HG03342 (cell line): ENCODE results near the gene ELAVL2.

ENCODE experiments used
- ATAC-seq: cut with Tn5 transposase; IDR thresholded peaks from one replicate; pipeline ENCODE4 v1.9.1; 2021; ENCODE audit warnings: mild to moderate bottlenecking, moderate library complexity; ENCODE audit not compliant: unreplicated experiment

The ELAVL2 gene

DNA sequence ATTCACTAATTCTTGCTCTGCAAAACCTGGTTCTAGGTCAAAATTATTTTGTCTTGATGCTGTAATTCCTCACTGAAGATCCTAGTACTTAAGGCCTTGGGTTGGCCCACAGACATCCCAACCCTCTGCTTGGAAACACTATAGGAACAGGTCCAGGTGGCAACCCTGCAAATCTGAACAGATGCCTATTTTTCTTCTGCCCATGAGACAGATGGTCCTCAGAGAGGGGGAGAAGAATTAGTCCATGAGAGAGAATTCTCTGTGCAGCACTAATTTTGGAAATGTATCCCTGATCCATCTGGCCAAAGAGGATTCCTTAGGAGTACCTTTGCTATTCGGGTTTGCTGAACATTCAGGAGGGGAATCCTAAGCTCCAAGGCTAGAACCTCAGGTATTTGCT is 156.3 kb downstream of the ELAVL2 start:
- ATAC-seq = no peak

DNA sequence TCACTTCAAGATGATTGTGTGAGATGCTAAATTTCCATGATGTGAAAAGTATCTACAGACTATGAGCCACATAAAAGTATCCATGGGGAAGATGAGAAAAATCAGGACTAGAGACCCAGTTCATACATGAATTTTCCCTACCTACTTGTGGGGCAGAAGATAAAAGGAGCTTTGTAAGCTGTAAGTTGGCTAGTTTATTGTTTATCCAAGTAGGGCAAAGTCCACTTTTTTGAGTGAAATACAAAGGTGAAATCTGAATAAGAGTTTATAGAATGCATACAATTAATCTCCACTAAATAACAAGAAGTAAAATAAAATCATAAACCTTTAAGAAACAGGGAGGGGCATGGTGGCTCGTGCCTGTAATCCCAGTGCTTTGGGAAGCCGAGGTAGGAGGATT is 160.4 kb downstream of the ELAVL2 start:
- ATAC-seq = no peak

GRCh38 chr9:23665051-23665450 is 161.0 kb downstream of the ELAVL2 start:
- no peak for ATAC-seq

DNA sequence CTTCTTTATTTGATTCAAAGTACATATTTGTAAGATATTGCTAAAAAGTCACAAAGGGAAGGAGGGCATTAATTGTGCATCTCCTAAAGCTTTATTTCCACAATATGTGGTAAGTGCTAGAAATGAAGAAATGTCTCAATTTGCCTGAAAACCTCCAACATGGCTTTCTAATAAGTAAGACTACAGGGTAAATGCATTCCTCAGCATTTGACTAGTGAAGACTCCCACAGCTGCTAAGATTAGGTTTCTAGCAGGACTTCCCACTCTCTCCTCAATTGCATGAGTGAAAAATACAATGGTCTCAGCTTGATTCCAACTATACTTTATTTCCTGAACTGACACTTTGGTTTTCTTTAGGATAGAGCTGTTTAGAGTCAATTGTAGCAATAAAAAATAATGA is 162.1 kb downstream of the ELAVL2 start:
- no peak for ATAC-seq

DNA sequence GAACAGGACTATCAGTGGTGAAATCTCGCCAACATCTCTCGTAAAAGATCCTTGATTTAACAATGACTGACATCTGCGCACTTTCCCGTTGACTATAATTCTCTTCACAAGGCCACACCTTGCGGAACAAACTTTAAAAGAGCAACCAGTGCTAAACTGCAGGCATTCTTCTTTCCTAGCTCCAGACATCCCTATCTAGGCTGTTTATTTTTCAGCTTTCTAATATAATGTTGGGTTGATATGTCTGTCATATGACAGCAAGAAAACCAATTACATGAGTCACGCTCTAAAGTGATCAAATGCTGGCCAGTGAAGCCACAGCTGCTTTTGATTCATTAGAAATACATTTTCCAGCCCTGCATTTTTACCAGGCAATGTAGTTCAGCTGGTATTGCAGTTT is 162.5 kb downstream of the ELAVL2 start:
- no peak for ATAC-seq

DNA sequence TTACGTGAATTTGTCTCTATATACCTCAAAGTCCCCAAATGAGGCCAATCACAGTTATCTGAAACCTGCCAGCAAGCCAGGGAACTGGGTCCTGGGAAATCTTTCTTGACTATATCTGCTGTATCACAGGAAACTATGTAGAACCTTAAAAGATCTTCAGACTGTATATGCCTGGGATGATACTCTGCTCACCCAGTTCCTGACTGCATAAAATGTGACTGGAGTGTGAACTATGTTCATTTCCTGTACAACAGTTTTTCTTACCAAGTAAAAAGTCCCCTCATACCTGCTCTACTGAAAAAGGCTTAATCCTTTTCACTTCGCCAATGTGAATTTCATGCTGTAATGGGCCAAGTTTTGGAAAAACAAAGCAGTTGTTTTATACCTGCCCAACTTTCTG is 162.9 kb downstream of the ELAVL2 start:
- no peak for ATAC-seq

DNA sequence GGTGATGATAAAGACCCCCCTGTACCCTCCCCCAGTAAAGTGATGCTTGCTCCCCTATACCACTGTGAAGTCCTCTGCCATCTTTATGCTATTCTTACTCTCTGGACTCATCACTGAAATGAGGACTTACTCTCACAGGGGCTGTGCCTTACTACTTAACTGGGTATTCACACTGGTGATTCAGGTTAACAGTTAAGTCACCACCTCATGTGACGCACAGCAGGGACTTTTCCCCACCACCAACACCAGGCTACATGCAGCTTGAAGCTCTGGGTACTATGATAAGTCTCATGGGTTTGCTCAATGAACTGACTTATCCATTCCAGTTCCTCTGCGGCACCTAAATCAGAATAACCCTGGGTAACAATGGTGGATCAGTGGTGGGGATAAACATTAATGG is 163.7 kb downstream of the ELAVL2 start:
- no peak for ATAC-seq

GRCh38 chr9:23659346-23660006 is 166.6 kb downstream of the ELAVL2 start:
- no peak for ATAC-seq

- no peak for ATAC-seq
Observed at GRCh38 chr9:23658376-23659258, 167.4 kb downstream of the ELAVL2 start.

DNA sequence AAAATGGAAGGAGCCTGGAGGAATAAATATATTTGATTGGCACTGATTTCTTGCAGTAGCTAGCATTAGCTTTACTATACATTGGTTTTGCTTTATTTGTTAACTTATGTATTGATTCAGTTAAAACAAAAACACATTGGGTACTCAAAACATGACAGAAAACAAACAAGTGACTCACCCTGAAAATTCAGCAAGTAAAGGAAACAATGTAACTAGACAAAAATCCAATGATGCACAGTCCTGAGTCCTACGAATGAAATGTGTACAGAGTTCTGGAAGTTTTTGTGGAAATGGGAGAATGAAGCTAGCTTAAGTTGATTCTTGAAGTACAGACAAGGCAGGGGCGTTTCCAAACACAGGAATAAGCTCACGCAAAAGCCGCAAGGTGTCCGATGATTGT is 175.0 kb downstream of the ELAVL2 start:
- no peak for ATAC-seq

GRCh38 chr9:23648651-23649050 is 177.4 kb downstream of the ELAVL2 start:
- no peak for ATAC-seq

- ATAC-seq = no peak
Observed at GRCh38 chr9:23644896-23645295, 181.1 kb downstream of the ELAVL2 start.

DNA sequence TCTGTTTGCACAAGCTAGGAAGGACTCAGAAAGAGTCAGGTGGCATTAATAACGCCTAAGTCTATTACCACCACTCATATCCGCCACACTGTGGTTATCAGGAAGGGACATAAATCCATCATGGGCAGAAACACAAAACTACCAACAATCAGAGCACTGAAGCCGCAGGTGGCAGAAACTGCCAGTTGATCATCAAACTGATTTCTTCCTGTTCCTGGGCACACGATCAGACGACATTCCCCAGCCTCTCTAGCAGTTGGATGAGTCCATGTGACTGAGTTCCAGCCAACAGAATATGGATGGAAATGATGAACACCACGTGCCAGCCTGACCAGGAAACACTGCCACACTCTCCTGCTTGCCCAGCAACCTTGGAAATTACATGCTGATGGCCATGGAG is 181.7 kb downstream of the ELAVL2 start:
- no peak for ATAC-seq

DNA sequence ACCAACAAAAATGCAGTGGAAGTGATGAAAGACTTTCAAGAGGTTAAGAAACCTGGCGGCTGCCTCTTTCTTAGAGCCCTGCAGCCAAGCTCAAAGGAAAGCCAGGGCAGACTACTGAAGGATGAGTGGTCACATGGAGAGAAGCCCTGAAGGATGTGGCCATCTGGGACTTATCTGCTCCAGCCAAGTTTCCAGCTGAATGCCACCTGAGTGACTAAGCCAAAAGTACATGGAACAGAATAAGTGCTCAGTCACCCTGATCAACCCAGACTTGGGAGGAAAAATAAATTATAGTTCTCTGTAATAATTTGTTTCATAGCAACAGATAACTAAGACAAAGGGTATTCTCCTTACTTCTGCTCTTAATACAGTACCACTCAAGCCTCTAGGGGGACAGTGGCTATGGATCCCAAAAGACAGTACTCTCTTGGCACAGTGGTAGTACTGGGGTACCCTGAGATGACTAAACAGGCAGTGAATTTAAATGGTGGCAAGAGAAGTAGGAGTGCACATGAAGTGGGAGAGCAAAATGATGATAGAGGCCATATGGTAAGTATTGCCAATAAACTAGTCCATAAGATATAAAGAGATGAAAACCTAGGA is 182.3 kb downstream of the ELAVL2 start:
- no peak for ATAC-seq
